HepG2 (cell line): ENCODE data around the gene STK32B. TPM values are rescaled to one million over a fixed set of nuclear protein-coding genes. Genes with fewer than 3 reads are reported as not detected.

Experiments
- ATAC-seq: fragments of 200-7000 bp; cut with Tn5 transposase; 3 replicates; pipeline ENCODE4 v1.9.1; 2020; ENCODE audit warnings: mild to moderate bottlenecking, moderate library complexity
- BruUV-seq: library from RNA; stranded (reverse); fragments of 400-500 nt; replicated peaks from 2 replicates; lab custom pipeline; 2021; lab: Mats Ljungman, UMichigan
- CTCF ChIA-PET: fragments of 300-600 bp; formaldehyde crosslinking; extraction: SDS; loops from one replicate; lab custom pipeline; 2021; ENCODE audit warnings: low total read pairs, inconsistent platforms, low intra/inter-chr PET ratio; lab: Yijun Ruan, JAX
- POLR2A ChIA-PET: fragments of 350-600 bp; sonication (Branson Sonifier 250); formaldehyde crosslinking; loops from one replicate; lab custom pipeline; 2020; ENCODE audit warnings: antibody characterized with exemption, inconsistent platforms; lab: Yijun Ruan, JAX
- DNase-seq: peaks from one replicate; pipeline ENCODE4 v3.0.0-alpha.2; 2015; ENCODE audit warnings: low spot score
- FAIRE-seq: peaks from 3 replicates; lab custom pipeline; 2011; peaks lifted over from hg19 to GRCh38; lab: Jason Lieb, UNC
- H2AFZ ChIP-seq: one replicate; pipeline ENCODE4 v1.6.1; 2011; ENCODE audit warnings: low read length, inconsistent platforms
- H3K27ac ChIP-seq: fragments of 300-600 bp; 3 replicates; pipeline ENCODE4 v1.8.0; 2011; ENCODE audit warnings: mixed run types, mild to moderate bottlenecking, mixed read lengths, low read length, inconsistent platforms; ENCODE audit not compliant: insufficient read depth; ENCODE audit errors: extremely low read length
- H3K27me3 ChIP-seq, 2 experiments: fragments of 200-600 bp in 1 of 2; 2 replicates in 1 of 2; 3 replicates in 1 of 2; pipeline versions ENCODE4 v1.6.0 to v1.8.0; 2011; ENCODE audit warnings: low read length in 2 of 2, mild to moderate bottlenecking in 2 of 2, moderate library complexity in 2 of 2, inconsistent platforms in 1 of 2; ENCODE audit not compliant: insufficient read depth in 2 of 2, control insufficient read depth in 1 of 2
- H3K36me3 ChIP-seq, 2 experiments: fragments of 200-600 bp in 1 of 2; replicated peaks in 1 of 2; 2 replicates in 1 of 2; 3 replicates in 1 of 2; pipeline versions ENCODE4 v1.5.1 to v1.8.0; 2011; ENCODE audit warnings: low read length in 2 of 2, inconsistent platforms in 1 of 2; ENCODE audit not compliant: insufficient read depth in 2 of 2, control insufficient read depth in 1 of 2
- H3K4me1 ChIP-seq: 2 replicates; pipeline ENCODE4 v1.5.1; 2012; ENCODE audit warnings: low read length, inconsistent platforms; ENCODE audit not compliant: insufficient read depth
- H3K4me2 ChIP-seq: 2 replicates; pipeline ENCODE4 v1.6.0; 2011; ENCODE audit warnings: low read depth, low read length, inconsistent platforms
- H3K4me3 ChIP-seq, 3 experiments: fragments of 200-600 bp in 1 of 3; sonication (generic), shearing (Covaris generic) in 1 of 3; replicated peaks in 1 of 3; 2 replicates each; pipeline ENCODE4 v1.5.1; 2011 to 2016; ENCODE audit warnings: low read length in 3 of 3, inconsistent platforms in 2 of 3, low read depth in 2 of 3, mild to moderate bottlenecking in 2 of 3, control low read depth in 1 of 3, mixed read lengths in 1 of 3; ENCODE audit not compliant: insufficient read depth in 1 of 3
- H3K79me2 ChIP-seq: one replicate; pipeline ENCODE4 v1.6.1; 2011; ENCODE audit warnings: low read length, inconsistent platforms; ENCODE audit not compliant: insufficient read depth
- H3K9ac ChIP-seq: 2 replicates; pipeline ENCODE4 v1.6.0; 2011; ENCODE audit warnings: mild to moderate bottlenecking, low read depth, low read length, inconsistent platforms; ENCODE audit not compliant: insufficient read depth
- H3K9me3 ChIP-seq: 2 replicates; pipeline ENCODE4 v1.5.1; 2012; ENCODE audit warnings: mild to moderate bottlenecking, low read length
- H4K20me1 ChIP-seq: 2 replicates; pipeline ENCODE4 v1.6.0; 2011; ENCODE audit warnings: inconsistent platforms, mild to moderate bottlenecking, low read length, moderate library complexity; ENCODE audit not compliant: insufficient read depth
- E2F5 ChIP-seq: sonication (generic); formaldehyde crosslinking; conservative IDR thresholded peaks from 2 replicates; pipeline ENCODE4 v1.4.0; 2020; ENCODE audit warnings: missing genetic modification reagents
- GTF2F1 ChIP-seq: fragments of 150-350 bp; IDR thresholded peaks from 2 replicates; pipeline ENCODE4 v1.6.1; 2014; ENCODE audit warnings: low read length
- HNF4G ChIP-seq, 2 experiments: sonication (generic) in 1 of 2; formaldehyde crosslinking in 1 of 2; IDR thresholded peaks; 2 replicates each; pipeline versions ENCODE4 v1.4.0 to v1.6.1; 2011 to 2020; ENCODE audit warnings: borderline replicate concordance in 2 of 2, low read depth in 2 of 2, mild to moderate bottlenecking in 2 of 2, low read length in 1 of 2, missing genetic modification reagents in 1 of 2, moderate library complexity in 1 of 2
- MBNL3 ChIP-seq: fragments of 250-450 bp; sonication (Bioruptor Pico); conservative IDR thresholded peaks from 2 replicates; pipeline ENCODE4 v1.8.0; 2022; ENCODE audit warnings: mild to moderate bottlenecking, inconsistent platforms
- MXD4 ChIP-seq: IDR thresholded peaks from 2 replicates; pipeline ENCODE4 v1.6.1; 2016; ENCODE audit warnings: mild to moderate bottlenecking, missing biosample characterization, missing genetic modification reagents
- MYC ChIP-seq: sonication (generic); formaldehyde crosslinking; IDR thresholded peaks from 2 replicates; pipeline ENCODE4 v1.9.0; 2021; ENCODE audit warnings: missing genetic modification reagents, borderline replicate concordance
- PATZ1 ChIP-seq: sonication (generic); formaldehyde crosslinking; IDR thresholded peaks from 2 replicates; pipeline ENCODE4 v1.4.0; 2020; ENCODE audit warnings: missing genetic modification reagents
- RAD21 ChIP-seq: fragments of 450-650 bp; formaldehyde crosslinking; IDR thresholded peaks from 2 replicates; pipeline ENCODE4 v1.5.0; 2020; ENCODE audit warnings: mild to moderate bottlenecking
- REST ChIP-seq, 2 experiments: IDR thresholded peaks; 2 replicates each; pipeline ENCODE4 v1.6.1; 2011 to 2012; ENCODE audit warnings: low read length in 2 of 2, borderline replicate concordance in 1 of 2, low read depth in 1 of 2, mild to moderate bottlenecking in 1 of 2, moderate library complexity in 1 of 2
- UBTF ChIP-seq: sonication (generic); formaldehyde crosslinking; IDR thresholded peaks from 2 replicates; pipeline ENCODE4 v1.4.0; 2020; ENCODE audit warnings: mild to moderate bottlenecking, missing genetic modification reagents
- ZNF121 ChIP-seq: sonication (generic); formaldehyde crosslinking; IDR thresholded peaks from 2 replicates; pipeline ENCODE4 v1.5.0; 2020; ENCODE audit warnings: mild to moderate bottlenecking, missing genetic modification reagents
- ZNF512 ChIP-seq: sonication (generic); formaldehyde crosslinking; IDR thresholded peaks from 2 replicates; pipeline ENCODE4 v1.4.0; 2020; ENCODE audit warnings: mild to moderate bottlenecking, missing genetic modification reagents
- WGBS: methylation state at CpG from one replicate; pipeline ENCODE4 v1.1.6; 2017; ENCODE audit warnings: low lambda C conversion rate; 5-methylcytosine and 5-hydroxymethylcytosine counted together
- in situ Hi-C: cut with HindIII; loops from 2 replicates; pipeline ENCODE4 v1.10.0; 2017; ENCODE audit warnings: low pct_unique_long_range_greater_than_20kb; ENCODE audit not compliant: extremely low pct_ligation_motif_present
- intact Hi-C: fragments of 100-400 bp; cut with micrococcal nuclease; formaldehyde crosslinking; loops from one replicate; pipeline ENCODE4 v1.10.0; 2022; ENCODE audit not compliant: unreplicated experiment
- polyA plus RNA-seq, 8 experiments: library from polyadenylated mRNA; depleted of rRNA in 3 of 8; stranded (reverse) in 7 of 8; unstranded in 1 of 8; fragments of >200 nt; fragmentation: Illumina TruSeq in 4 of 8; extraction: Trizol in 4 of 8; gene quantifications; 2 replicates each; pipeline versions ENCODE4 v1.2.1 to v1.2.3, GENCODE V29; 2011 to 2016; ENCODE audit warnings: low read depth in 4 of 8, missing spikeins in 1 of 8, mixed read lengths in 1 of 8; ENCODE audit not compliant: insufficient read depth in 1 of 8
- total RNA-seq, 5 experiments: library from RNA; depleted of rRNA; stranded (reverse); fragments of >200 nt; fragmentation: Illumina TruSeq; extraction: Trizol; gene quantifications; 2 replicates each; pipeline ENCODE4 v1.2.3, GENCODE V29; 2016; ENCODE audit warnings: low read depth in 1 of 5

STK32B gene
- total and polyA plus RNA-seq, 2 of the 13 experiments (the other 11 are each of a cell fraction or from before 2014, with no cell fraction given) = not detected

GRCh38 chr4:5547651-5548249, 496.5 kb downstream of the STK32B start:
- Histone ChIP-seq H3K4me3 (no peak overlapping the region), H3K9ac (no peak overlapping the region)
- WGBS = 51% methylated on average over 4 of the region's 12 CpGs
- TF ChIP-seq ZNF512 (CRISPR knock-in tag) (no peak), PATZ1 (CRISPR knock-in tag) (no peak), MYC (CRISPR knock-in tag) (no peak), E2F5 (CRISPR knock-in tag) (no peak), UBTF (CRISPR knock-in tag) (no peak), HNF4G (IDR thresholded peaks at IDR 0.05; ENCODE audit: borderline replicate concordance, low read depth, low read length) (no peak), HNF4G (CRISPR knock-in tag; IDR thresholded peaks at IDR 0.05; ENCODE audit: borderline replicate concordance, low read depth) (no peak), REST (IDR thresholded peaks at IDR 0.05; ENCODE audit: borderline replicate concordance in 1 of 2, low read depth in 1 of 2, low read length in 2 of 2) (no peak), ZNF121 (CRISPR knock-in tag) (no peak), RAD21 (no peak), MBNL3 (CRISPR knock-in tag) (no peak), GTF2F1 (no peak), MXD4 (CRISPR knock-in tag) (no peak)
- TF ChIP-seq, all 625 proteins: peak for 0
- Histone ChIP-seq H4K20me1 (no peaks in the 10 kb centered on the region), H3K9me3 (peaks cover 11% of the 10 kb centered on the region; the same call in 1 of the 2 replicates), H3K4me1 (no peaks in the 10 kb centered on the region), H3K79me2 (no peaks in the 10 kb centered on the region), H3K36me3 (no peaks in the 10 kb centered on the region), H3K27ac (no peak overlapping the region), H2AFZ (no peak overlapping the region), H3K4me2 (no peak overlapping the region), H3K27me3 (no peaks in the 10 kb centered on the region; a peak in 1 of 5 replicates)
- CTCF ChIA-PET = no interaction called here
- no TSS peak for BruUV-seq
- FAIRE-seq = no peak
- ATAC-seq = no peak
- POLR2A ChIA-PET = no interaction called here
- no peak for DNase-seq
- in situ Hi-C loops = no loop called here
- intact Hi-C loops = no loop called here
